NCI-H345 (cell line): ENCODE results near the gene HDAC4.

Experiments used
- DNase-seq: peaks from one replicate; lab custom pipeline; 2025; lab: John Stamatoyannopoulos, UW

HDAC4 gene

GRCh38 chr2:239349453-239350135 lies 51.2 kb downstream of the HDAC4 start:
- DNase-seq: no peak

GRCh38 chr2:239348563-239349452 lies 52.0 kb downstream of the HDAC4 start:
- no peak for DNase-seq

GRCh38 chr2:239346676-239347075 lies 54.1 kb downstream of the HDAC4 start:
- no peak for DNase-seq

DNA sequence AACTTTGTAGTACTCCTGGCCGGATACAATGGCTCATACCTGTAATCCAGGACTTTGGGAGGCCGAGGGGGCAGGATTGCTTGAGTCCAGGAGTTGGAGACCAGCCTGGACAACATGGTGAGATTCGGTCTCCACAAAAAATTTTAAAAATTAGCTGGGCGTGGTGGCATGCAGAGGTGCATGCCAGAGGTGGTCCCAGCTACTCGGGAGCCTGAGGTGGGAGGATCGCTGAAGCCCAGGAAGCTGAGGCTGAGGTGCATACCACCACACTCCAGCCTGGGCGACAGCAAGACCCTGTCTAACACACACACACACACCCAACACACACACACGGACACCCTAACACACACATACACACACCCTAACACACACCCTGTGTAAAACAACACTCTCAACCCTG lies 55.6 kb downstream of the HDAC4 start:
- no peak for DNase-seq

DNA sequence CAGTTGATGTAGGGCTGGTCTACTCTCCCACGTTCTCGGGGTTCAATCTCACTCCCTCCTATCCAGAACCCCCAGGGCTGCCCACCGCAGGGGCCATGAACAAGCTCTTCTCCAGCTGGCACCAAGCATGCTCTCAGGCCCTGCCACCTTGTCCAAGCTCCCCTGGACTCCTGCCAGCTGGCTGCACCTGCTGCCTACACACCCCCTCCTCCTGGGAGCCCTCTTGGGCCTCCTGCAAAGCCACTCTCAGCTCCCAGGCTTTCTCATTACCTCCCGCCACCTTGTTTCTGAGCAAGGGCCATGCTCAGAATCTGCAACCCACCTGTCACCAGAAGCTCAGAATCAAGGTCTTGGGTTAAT lies 56.0 kb downstream of the HDAC4 start:
- peak; percentile 93 for DNase-seq

DNA sequence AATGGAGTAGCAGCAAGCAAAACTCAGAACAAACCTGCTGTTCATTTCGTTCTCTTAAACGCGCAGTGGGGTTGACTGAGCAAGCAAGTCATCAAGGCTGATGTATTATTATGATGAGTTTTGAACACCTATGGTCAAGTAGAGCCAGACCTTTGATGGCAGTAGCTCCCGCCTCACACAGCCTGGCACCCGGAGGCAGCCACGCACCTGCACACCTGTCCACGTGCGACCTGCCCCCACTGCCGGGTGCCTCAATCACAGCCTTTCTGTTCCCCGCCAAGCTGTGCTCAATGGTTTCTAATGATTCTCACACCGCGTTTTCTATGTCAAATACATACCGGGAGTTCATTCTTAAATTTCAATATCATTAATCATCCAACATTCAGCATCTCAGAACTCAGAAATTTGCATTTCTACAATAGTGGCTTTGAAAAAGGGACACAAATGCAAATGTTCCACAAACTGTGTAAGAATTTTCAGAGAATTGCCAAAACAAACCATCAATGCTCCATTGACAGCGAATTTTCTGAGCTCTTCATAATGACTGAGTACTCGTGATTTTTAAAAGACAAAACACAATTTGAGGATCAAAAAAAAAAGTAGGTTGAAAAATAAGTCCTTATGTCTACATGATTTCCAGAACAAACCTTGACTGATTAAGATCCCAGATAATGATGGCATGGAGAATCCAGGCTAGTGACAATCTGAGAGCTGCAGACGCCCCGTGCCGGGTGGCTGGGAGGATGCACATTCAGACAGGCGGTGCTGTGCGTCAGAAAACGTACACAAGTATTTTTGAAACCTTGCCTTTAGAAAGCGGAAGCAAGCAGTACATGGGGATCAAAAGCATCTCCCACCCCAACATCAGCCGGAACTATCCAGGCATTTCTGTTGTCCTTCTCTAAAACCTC lies 56.6 kb downstream of the HDAC4 start:
- peak; percentile 85 for DNase-seq

DNA sequence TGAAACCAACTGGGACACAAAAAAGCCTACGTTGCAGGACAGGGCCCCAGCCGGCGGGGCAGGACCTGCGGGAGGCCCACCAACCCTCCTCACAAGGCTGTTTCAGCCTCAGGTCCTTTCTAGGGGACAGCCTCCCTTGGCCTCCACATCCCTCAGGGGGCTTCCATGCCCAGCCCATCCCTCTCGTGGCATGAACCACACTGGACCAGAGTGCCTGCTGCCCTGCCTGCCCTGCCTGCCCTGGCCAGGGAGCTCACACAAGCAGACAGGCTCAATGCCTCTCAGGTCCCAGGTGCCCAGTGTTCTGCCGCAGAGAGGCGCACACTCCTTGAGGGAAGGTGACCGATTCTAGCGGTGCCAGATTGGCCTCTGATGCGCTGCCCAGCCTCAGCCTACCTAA lies 57.4 kb downstream of the HDAC4 start:
- no peak for DNase-seq

DNA sequence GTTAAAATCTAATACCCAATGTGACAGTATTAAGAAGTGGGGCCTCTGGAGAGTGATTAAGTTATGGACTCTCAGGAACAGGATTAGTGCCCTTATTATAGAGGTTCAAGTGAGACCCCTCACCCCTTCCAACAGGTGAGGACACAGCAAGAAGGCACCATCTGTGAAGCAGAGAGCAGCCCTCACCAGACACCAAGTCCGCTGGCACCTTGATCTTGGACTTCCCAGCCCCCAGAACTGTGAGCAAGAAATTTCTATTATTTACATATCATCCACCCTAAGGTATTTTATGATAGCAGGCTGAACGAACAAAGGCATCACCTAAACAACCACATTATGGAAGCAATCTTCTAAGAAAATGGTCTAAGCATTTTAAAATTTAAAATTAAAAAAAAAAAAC lies 59.0 kb downstream of the HDAC4 start:
- no peak for DNase-seq

GRCh38 chr2:239341146-239341732 lies 59.6 kb downstream of the HDAC4 start:
- DNase-seq: peak; percentile 57

DNA sequence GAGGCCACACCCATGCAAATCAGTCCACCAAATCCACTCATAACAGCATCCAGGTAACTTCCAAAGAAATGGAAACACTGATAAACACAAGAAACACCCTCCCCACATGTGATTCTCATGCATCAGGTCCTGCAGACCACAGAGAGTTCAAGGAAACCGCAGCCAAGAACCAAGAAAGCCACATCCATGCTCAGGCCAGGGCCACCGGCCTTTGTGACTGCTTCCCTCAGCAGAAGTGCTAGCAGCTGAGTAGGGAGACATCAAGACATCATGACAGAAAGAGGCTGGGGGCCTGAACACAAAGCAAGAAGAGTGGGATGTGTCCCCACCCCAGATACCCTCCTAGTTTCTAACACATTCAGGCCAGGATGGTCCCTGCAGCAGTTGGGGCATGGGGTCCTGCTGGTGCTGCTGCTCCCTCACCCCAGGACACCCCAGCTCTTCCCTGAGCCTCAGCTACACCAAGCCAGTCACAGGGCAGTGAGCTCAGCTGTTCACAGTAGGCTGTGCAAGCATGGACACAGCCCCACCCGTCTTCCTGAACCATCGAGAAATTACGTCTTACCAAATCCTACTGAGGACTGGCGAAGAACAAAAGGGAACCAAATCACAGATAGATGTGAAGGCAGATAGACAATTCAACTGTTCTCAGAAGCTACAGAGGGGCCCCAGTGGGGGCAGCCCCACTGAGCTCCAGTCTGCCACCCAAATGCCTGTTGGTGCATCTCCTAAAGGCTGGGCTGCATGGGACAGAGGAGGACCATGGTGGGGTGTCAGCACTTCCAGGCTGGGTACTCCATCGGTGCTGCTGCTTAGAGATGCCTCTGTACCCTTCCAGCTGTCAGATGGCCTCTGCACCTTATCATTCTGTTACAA lies 60.9 kb downstream of the HDAC4 start:
- no peak for DNase-seq

GRCh38 chr2:239339241-239339640 lies 61.6 kb downstream of the HDAC4 start:
- DNase-seq: no peak

GRCh38 chr2:239337877-239338484 lies 62.8 kb downstream of the HDAC4 start:
- DNase-seq: peak; percentile 79

DNA sequence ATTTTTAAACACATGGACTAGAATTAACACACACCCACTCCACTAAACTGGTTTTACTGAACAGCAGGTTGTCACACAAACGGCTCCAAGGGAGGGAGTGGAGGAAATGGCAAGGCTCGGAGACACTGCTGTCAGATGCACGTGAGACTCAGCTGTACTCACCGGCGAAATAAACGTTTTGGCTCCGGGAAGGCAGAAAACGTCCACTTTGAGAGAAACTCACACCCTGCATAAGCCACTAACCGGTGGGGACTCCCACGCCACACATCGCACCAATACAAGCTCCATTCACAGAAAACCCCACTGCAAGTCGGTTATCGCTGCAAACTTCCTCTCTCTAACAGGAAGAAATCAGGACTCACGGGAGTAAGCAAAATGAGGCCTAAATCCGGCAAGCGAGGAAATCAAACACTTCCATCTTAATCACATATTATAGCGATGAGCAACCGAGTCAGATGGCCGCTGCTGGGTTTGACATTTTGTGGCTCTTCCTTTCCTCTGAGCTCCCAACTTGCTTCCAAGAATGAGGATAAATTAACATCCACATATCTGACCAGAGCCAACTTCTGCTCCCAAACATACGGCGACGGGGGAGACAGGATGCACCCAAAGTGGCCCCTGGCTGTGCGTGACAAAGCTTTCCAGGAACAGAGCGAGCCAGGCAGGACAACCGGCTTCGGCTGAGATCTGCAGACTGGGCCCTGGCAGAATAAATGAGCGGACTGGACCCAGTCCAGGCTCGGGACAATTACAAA lies 63.5 kb downstream of the HDAC4 start:
- peak; percentile 30 for DNase-seq

DNA sequence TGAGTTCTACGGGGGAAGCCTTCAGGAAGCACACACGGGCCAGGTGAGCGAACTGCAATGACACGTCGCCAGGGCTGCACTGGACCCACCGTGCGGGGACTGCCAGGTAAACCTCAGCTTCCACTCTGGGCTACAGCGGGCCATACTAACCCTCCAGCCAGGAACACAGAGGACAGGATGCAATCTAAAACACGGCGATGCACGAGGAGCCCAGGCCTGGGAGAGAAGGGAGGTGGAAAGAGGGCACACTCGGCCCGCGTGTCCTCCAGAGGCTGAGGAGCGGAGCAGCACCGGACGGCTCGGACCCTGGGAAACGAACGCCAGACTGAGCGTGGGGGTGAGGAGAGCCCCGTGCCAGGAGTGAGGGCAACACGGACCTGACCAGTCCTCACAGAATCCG lies 69.3 kb downstream of the HDAC4 start:
- DNase-seq: no peak

GRCh38 chr2:239330836-239331235 lies 70.0 kb downstream of the HDAC4 start:
- no peak for DNase-seq

DNA sequence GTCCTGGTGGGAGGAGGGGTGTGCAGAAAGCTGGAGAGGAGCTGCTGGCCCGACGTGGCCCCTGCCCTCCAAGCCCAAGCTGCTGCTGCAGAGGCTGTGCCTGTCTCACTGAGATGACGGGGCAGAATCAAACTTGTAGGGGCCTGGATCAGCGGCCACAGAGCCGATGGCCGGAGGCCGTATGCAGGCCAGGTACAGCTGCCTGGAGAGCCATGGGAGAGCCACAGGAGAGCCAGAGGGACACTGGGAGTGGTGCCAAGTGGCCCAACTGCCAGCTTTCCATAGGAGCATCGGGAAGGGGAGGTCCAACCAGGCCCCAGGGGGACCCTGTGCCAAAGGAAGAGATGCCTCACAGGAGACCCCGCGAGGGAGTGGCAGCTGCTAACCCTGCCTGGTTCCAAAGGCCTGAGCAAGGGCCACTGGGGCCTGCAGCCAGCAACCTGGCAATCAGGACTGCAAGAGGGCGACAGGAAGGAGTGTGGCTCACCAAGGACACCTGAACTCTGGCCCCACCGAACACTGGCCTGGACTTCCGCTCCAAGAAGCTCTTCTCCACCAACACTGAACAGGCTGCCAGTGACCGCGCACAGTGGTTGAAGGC lies 70.7 kb downstream of the HDAC4 start:
- no peak for DNase-seq

- DNase-seq: no peak
These were observed 71.4 kb downstream of the HDAC4 start for GRCh38 chr2:239329284-239329971.

GRCh38 chr2:239328351-239329191 lies 72.2 kb downstream of the HDAC4 start:
- DNase-seq: no peak
